Liver (tissue), 9 donors: ENCODE data around the gene HJURP. TPM values are rescaled to one million over a fixed set of nuclear protein-coding genes. Genes with fewer than 3 reads are reported as not detected.

Source experiments
- DNase-seq: peaks from one replicate; pipeline ENCODE4 v3.0.0-alpha.2; 2017; ENCODE audit warnings: low spot score
- H3K27ac ChIP-seq, 2 donors: one replicate each; pipeline ENCODE4 v1.7.0; 2013; ENCODE audit warnings: inconsistent platforms in 2 of 2, low read length in 2 of 2, control low read depth in 1 of 2, low read depth in 1 of 2, mild to moderate bottlenecking in 1 of 2
- H3K27me3 ChIP-seq, 4 donors: one replicate each; pipeline versions ENCODE4 v1.6.1 to v1.7.0; 2013; ENCODE audit warnings: low read length in 3 of 4, inconsistent platforms in 1 of 4, mild to moderate bottlenecking in 1 of 4, moderate library complexity in 1 of 4; ENCODE audit not compliant: control insufficient read depth in 4 of 4, insufficient read depth in 4 of 4
- H3K36me3 ChIP-seq, 4 donors: one replicate each; pipeline versions ENCODE4 v1.6.1 to v1.7.0; 2013; ENCODE audit warnings: low read length in 3 of 4, mild to moderate bottlenecking in 3 of 4, low read depth in 1 of 4, moderate library complexity in 1 of 4; ENCODE audit not compliant: control insufficient read depth in 4 of 4, insufficient read depth in 3 of 4
- H3K4me1 ChIP-seq, 4 donors: one replicate each; pipeline versions ENCODE4 v1.6.1 to v1.7.0; 2013; ENCODE audit warnings: low read length in 3 of 4, mild to moderate bottlenecking in 3 of 4, moderate library complexity in 1 of 4; ENCODE audit not compliant: control insufficient read depth in 4 of 4, insufficient read depth in 4 of 4
- H3K4me3 ChIP-seq, 3 donors: one replicate each; pipeline versions ENCODE4 v1.6.1 to v1.7.0; 2013; ENCODE audit warnings: low read length in 3 of 3, control low read depth in 1 of 3, low read depth in 1 of 3, mild to moderate bottlenecking in 1 of 3
- H3K9ac ChIP-seq, 2 donors: one replicate each; pipeline ENCODE4 v1.7.0; 2013; ENCODE audit warnings: low read length in 2 of 2, mild to moderate bottlenecking in 2 of 2, moderate library complexity in 2 of 2, control low read depth in 1 of 2, low read depth in 1 of 2
- H3K9me3 ChIP-seq, 4 donors: one replicate each; pipeline versions ENCODE4 v1.6.1 to v1.7.0; 2013; ENCODE audit warnings: low read length in 3 of 4; ENCODE audit not compliant: control insufficient read depth in 4 of 4
- ATF3 ChIP-seq: IDR thresholded peaks from 2 replicates; pipeline ENCODE4 v1.6.1; 2016; ENCODE audit warnings: antibody characterized with exemption
- FOXA1 ChIP-seq: IDR thresholded peaks from 2 replicates; pipeline ENCODE4 v1.6.1; 2016; ENCODE audit warnings: antibody characterized with exemption
- FOXA2 ChIP-seq: IDR thresholded peaks from 2 replicates; pipeline ENCODE4 v1.6.1; 2016; ENCODE audit warnings: antibody characterized with exemption
- GABPA ChIP-seq, 2 donors: IDR thresholded peaks in 1 of 2; conservative IDR thresholded peaks in 1 of 2; 2 replicates each; pipeline ENCODE4 v1.6.1; 2016; ENCODE audit warnings: antibody characterized with exemption in 2 of 2, mild to moderate bottlenecking in 1 of 2, moderate library complexity in 1 of 2
- HNF4G ChIP-seq: IDR thresholded peaks from 2 replicates; pipeline ENCODE4 v1.6.1; 2016; ENCODE audit warnings: antibody characterized with exemption
- JUND ChIP-seq, 2 donors: IDR thresholded peaks; 2 replicates each; pipeline ENCODE4 v1.6.1; 2016; ENCODE audit warnings: antibody characterized with exemption in 2 of 2
- NR2F2 ChIP-seq: IDR thresholded peaks from 2 replicates; pipeline ENCODE4 v1.6.1; 2016; ENCODE audit warnings: antibody characterized with exemption
- RAD21 ChIP-seq, 2 donors: IDR thresholded peaks; 2 replicates each; pipeline ENCODE4 v1.6.1; 2016; ENCODE audit warnings: antibody characterized with exemption in 2 of 2, mild to moderate bottlenecking in 2 of 2
- RXRA ChIP-seq, 2 donors: IDR thresholded peaks; 2 replicates each; pipeline ENCODE4 v1.6.1; 2017 to 2018; ENCODE audit warnings: antibody characterized with exemption in 2 of 2, mild to moderate bottlenecking in 1 of 2
- SP1 ChIP-seq: IDR thresholded peaks from 2 replicates; pipeline ENCODE4 v1.6.1; 2018; ENCODE audit warnings: antibody characterized with exemption, mild to moderate bottlenecking
- TAF1 ChIP-seq: conservative IDR thresholded peaks from 2 replicates; pipeline ENCODE4 v1.6.1; 2016; ENCODE audit warnings: antibody characterized with exemption, mild to moderate bottlenecking
- YY1 ChIP-seq: IDR thresholded peaks from 2 replicates; pipeline ENCODE4 v1.6.1; 2016; ENCODE audit warnings: antibody characterized with exemption, mild to moderate bottlenecking
- WGBS: extraction: QIAGEN DNeasy Blood & Tissue Kit; methylation state at CpG from one replicate; pipeline ENCODE4 v1.1.7; 2013; 5-methylcytosine and 5-hydroxymethylcytosine counted together
- polyA plus RNA-seq, 2 donors: library from polyadenylated mRNA; stranded (reverse) in 1 of 2; unstranded in 1 of 2; fragments of 200-250 nt in 1 of 2; fragments of >200 nt in 1 of 2; fragmentation: Nextera tagmentation in 1 of 2; extraction: Ambion mirVana in 1 of 2; gene quantifications; one replicate each; pipeline versions ENCODE4 v1.2.1 to v1.2.3, GENCODE V29; 2013 to 2015
- total RNA-seq, 2 donors: library from RNA; depleted of rRNA; stranded (reverse); fragments of >200 nt; gene quantifications; one replicate each; pipeline ENCODE4 v1.2.3, GENCODE V29; 2014
- TF ChIP-seq, protein P1 (sequence below): IDR thresholded peaks from 2 replicates; pipeline ENCODE4 v1.6.1; 2016; ENCODE audit warnings: antibody characterized with exemption, mild to moderate bottlenecking
- TF ChIP-seq, protein P2 (sequence below): IDR thresholded peaks from 2 replicates; pipeline ENCODE4 v1.6.1; 2016; ENCODE audit warnings: antibody characterized with exemption
- donor health status: healthy.
- donor health status: healthy.
- donor health status: healthy.
- donor health status: healthy.
- donor health status: healthy.

HJURP gene
- total and polyA plus RNA-seq, 4 donors: 0.08 to 32.9 (median 1.4) TPM

DNA sequence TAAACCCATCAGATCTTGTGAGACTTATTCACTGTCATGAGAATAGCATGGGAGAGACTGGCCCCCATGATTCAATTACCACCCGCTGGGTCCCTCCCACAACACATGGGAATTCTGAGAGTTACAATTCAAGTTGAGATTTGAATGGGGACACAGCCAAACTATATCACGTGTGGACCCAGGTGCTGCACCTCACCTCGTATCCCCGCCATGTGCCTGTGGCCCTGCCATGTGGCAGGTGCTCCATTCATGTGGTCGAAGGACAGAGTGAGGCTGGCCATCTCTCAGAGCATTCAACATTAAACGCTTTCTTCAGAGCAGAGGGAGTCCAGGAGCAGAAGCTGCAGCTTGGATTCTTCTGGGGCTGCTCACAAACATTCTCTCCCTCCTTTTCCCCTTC, 44.0 kb downstream of the HJURP start:
- no peak overlapping the region for H3K27ac ChIP-seq
- TF ChIP-seq HNF4G: no peak

GRCh38 chr2:233807966-233808935, 46.1 kb downstream of the HJURP start:
- TF ChIP-seq GABPA (IDR thresholded peaks at IDR 0.05 in 1 of 2, conservative IDR thresholded peaks at IDR 0.05 in 1 of 2) (no peak), YY1 (no peak), RXRA (IDR thresholded peaks at IDR 0.05) (no peak), TAF1 (no peak), JUND (IDR thresholded peaks at IDR 0.05) (no peak), RAD21 (IDR thresholded peaks at IDR 0.05) (no peak), NR2F2 (no peak), SP1 (no peak), FOXA2 (no peak), ATF3 (no peak), FOXA1 (no peak)
- TF ChIP-seq, protein P1, sequence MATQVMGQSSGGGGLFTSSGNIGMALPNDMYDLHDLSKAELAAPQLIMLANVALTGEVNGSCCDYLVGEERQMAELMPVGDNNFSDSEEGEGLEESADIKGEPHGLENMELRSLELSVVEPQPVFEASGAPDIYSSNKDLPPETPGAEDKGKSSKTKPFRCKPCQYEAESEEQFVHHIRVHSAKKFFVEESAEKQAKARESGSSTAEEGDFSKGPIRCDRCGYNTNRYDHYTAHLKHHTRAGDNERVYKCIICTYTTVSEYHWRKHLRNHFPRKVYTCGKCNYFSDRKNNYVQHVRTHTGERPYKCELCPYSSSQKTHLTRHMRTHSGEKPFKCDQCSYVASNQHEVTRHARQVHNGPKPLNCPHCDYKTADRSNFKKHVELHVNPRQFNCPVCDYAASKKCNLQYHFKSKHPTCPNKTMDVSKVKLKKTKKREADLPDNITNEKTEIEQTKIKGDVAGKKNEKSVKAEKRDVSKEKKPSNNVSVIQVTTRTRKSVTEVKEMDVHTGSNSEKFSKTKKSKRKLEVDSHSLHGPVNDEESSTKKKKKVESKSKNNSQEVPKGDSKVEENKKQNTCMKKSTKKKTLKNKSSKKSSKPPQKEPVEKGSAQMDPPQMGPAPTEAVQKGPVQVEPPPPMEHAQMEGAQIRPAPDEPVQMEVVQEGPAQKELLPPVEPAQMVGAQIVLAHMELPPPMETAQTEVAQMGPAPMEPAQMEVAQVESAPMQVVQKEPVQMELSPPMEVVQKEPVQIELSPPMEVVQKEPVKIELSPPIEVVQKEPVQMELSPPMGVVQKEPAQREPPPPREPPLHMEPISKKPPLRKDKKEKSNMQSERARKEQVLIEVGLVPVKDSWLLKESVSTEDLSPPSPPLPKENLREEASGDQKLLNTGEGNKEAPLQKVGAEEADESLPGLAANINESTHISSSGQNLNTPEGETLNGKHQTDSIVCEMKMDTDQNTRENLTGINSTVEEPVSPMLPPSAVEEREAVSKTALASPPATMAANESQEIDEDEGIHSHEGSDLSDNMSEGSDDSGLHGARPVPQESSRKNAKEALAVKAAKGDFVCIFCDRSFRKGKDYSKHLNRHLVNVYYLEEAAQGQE: no peak
- TF ChIP-seq, protein P2, sequence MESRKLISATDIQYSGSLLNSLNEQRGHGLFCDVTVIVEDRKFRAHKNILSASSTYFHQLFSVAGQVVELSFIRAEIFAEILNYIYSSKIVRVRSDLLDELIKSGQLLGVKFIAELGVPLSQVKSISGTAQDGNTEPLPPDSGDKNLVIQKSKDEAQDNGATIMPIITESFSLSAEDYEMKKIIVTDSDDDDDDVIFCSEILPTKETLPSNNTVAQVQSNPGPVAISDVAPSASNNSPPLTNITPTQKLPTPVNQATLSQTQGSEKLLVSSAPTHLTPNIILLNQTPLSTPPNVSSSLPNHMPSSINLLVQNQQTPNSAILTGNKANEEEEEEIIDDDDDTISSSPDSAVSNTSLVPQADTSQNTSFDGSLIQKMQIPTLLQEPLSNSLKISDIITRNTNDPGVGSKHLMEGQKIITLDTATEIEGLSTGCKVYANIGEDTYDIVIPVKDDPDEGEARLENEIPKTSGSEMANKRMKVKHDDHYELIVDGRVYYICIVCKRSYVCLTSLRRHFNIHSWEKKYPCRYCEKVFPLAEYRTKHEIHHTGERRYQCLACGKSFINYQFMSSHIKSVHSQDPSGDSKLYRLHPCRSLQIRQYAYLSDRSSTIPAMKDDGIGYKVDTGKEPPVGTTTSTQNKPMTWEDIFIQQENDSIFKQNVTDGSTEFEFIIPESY: no peak
- Histone ChIP-seq H3K9ac (no peak overlapping the region), H3K9me3 (no peaks in the 10 kb centered on the region), H3K4me3 (no peak overlapping the region), H3K36me3 (no peaks in the 10 kb centered on the region), H3K27ac (no peak overlapping the region), H3K4me1 (no peaks in the 10 kb centered on the region), H3K27me3 (no peaks in the 10 kb centered on the region)
- WGBS: 82% methylated on average over 10 of the region's 10 CpGs
- no peak for DNase-seq

More for the DNA sequence above, 44.0 kb downstream of the HJURP start:
- H3K36me3 ChIP-seq: no peaks in the 10 kb centered on the region
- no peak for DNase-seq
- H3K4me1 ChIP-seq: no peaks in the 10 kb centered on the region
- H3K9ac ChIP-seq: no peak overlapping the region
- no peaks in the 10 kb centered on the region for H3K27me3 ChIP-seq
- 92% methylated on average over 6 of the region's 6 CpGs for WGBS
- no peak overlapping the region for H3K4me3 ChIP-seq
- H3K9me3 ChIP-seq: no peaks in the 10 kb centered on the region
